NCI-H526 (cell line): ENCODE data around the gene PRKCZ.
"Not testable (repeated sequence)": the region's sequence is repeated elsewhere in the genome, so short reads cannot be mapped to it uniquely, and the experiment has no call there.

ENCODE experiments used
- DNase-seq, 2 experiments: peaks; one replicate each; lab custom pipeline; 2025; lab: John Stamatoyannopoulos, UW

PRKCZ gene

GRCh38 chr1:2119886-2120285, 69.7 kb downstream of the PRKCZ start:
- DNase-seq: no peak

GRCh38 chr1:2121101-2121691, 71.0 kb downstream of the PRKCZ start:
- no peak for DNase-seq

- not testable (repeated sequence) for DNase-seq
Measured at GRCh38 chr1:2121794-2122193, 71.6 kb downstream of the PRKCZ start.

GRCh38 chr1:2124446-2125198, 74.4 kb downstream of the PRKCZ start:
- DNase-seq: no peak

- no peak for DNase-seq
Measured at GRCh38 chr1:2125350-2126211, 75.4 kb downstream of the PRKCZ start.

GRCh38 chr1:2126331-2127186, 76.3 kb downstream of the PRKCZ start:
- DNase-seq: no peak

GRCh38 chr1:2127187-2128145, 77.3 kb downstream of the PRKCZ start:
- DNase-seq: no peak

- no peak for DNase-seq
Measured at GRCh38 chr1:2128189-2128901, 78.1 kb downstream of the PRKCZ start.

- DNase-seq: no peak
Measured at GRCh38 chr1:2129256-2129943, 79.2 kb downstream of the PRKCZ start.

GRCh38 chr1:2130156-2130555, 79.9 kb downstream of the PRKCZ start:
- no peak for DNase-seq

- no peak for DNase-seq
Measured at GRCh38 chr1:2130871-2131289, 80.7 kb downstream of the PRKCZ start.

- peak in 1 of 2 experiments; percentile 61 for DNase-seq
Measured at GRCh38 chr1:2132222-2133038, 82.2 kb downstream of the PRKCZ start.

- peak; percentile 79 to 99 for DNase-seq
Measured at GRCh38 chr1:2133039-2133878, 83.0 kb downstream of the PRKCZ start.

- no peak for DNase-seq
Measured at GRCh38 chr1:2133879-2134215, 83.6 kb downstream of the PRKCZ start.

GRCh38 chr1:2134266-2134620, 84.0 kb downstream of the PRKCZ start:
- DNase-seq: no peak

- peak in 1 of 2 experiments; percentile 44 for DNase-seq
Measured at GRCh38 chr1:2134621-2135307, 84.6 kb downstream of the PRKCZ start.

- peak; percentile 56 to 77 for DNase-seq
Measured at GRCh38 chr1:2135441-2135841, 85.2 kb downstream of the PRKCZ start.
